Measurements from ENCODE around the gene KDM8. TPM values are rescaled to one million over a fixed set of nuclear protein-coding genes. Genes with fewer than 3 reads are reported as not detected.
A peak's percentile ranks its signal among the peaks of the same experiment; 100 is the strongest.

Gene KDM8
- total RNA-seq, 1 donor, result 6.2 TPM

DNA sequence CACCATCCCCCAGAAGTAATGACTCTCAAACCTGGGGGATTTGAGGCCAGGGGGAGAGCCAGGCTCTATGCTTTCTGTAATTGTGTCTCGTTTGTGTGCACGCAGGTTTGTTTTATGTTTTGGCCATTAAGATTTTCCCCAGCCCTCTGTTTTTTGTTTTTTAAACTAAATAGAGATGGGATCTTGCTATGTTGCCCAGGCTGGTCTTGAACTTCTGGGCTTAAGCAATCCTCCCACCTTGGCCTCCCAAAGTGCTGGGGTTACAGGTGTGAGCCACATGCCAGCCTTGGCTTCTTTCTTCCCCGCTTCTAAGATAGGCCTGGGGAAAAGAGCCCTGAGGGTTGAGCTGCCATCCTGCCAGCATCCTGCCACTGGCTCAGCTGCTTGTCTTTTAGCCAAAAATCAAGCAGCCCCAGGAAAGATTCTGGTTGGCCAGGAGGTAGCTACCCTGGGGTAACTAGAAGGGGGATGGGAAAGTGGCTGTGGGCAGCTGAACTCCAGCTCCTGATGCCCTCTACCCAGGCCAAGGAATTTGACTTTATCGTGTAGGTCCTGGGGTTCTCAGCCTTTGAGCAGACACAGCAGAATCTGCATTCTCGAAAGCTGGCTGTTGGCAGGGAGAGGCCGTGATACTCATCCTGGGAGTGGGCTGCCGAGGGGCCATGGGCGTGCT lies 18.4 kb downstream of the KDM8 start:
- no peak overlapping the region for H3K27ac ChIP-seq (ENCODE audit: low read depth, low read length)
- H3K36me3 ChIP-seq (ENCODE audit: insufficient read depth, low read length), result peaks cover 3% of the 10 kb centered on the region

GRCh38 chr16:27222249-27223225 lies 19.2 kb downstream of the KDM8 start:
- H3K4me1 ChIP-seq (ENCODE audit: insufficient read depth, low read length), result peaks cover 2% of the 10 kb centered on the region
- H3K4me3 ChIP-seq (ENCODE audit: insufficient read depth, low read length), result no peak overlapping the region
- H2AFZ ChIP-seq (ENCODE audit: low read length), result no peak overlapping the region
- no peaks in the 10 kb centered on the region for H3K79me2 ChIP-seq (ENCODE audit: insufficient read depth, low read length)
- no peaks in the 10 kb centered on the region for H4K20me1 ChIP-seq (ENCODE audit: insufficient read depth, low read length)
- DNase-seq (ENCODE audit: insufficient read length, low spot score, missing footprints), result peak; percentile 82
- no peak overlapping the region for H3K27ac ChIP-seq (ENCODE audit: low read depth, low read length)
- H3K9me3 ChIP-seq (ENCODE audit: low read depth, low read length), result no peaks in the 10 kb centered on the region
- H3K36me3 ChIP-seq (ENCODE audit: insufficient read depth, low read length), result peaks cover 6% of the 10 kb centered on the region
- no peak overlapping the region for H3K4me2 ChIP-seq (ENCODE audit: insufficient read depth, low read length)
- TF ChIP-seq, protein P1, sequence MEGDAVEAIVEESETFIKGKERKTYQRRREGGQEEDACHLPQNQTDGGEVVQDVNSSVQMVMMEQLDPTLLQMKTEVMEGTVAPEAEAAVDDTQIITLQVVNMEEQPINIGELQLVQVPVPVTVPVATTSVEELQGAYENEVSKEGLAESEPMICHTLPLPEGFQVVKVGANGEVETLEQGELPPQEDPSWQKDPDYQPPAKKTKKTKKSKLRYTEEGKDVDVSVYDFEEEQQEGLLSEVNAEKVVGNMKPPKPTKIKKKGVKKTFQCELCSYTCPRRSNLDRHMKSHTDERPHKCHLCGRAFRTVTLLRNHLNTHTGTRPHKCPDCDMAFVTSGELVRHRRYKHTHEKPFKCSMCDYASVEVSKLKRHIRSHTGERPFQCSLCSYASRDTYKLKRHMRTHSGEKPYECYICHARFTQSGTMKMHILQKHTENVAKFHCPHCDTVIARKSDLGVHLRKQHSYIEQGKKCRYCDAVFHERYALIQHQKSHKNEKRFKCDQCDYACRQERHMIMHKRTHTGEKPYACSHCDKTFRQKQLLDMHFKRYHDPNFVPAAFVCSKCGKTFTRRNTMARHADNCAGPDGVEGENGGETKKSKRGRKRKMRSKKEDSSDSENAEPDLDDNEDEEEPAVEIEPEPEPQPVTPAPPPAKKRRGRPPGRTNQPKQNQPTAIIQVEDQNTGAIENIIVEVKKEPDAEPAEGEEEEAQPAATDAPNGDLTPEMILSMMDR (IDR thresholded peaks at IDR 0.05; ENCODE audit: extremely low read depth, low read depth, low read length), result no peak
- H3K27me3 ChIP-seq (ENCODE audit: insufficient read depth, low read length), result no peaks in the 10 kb centered on the region

More for the DNA sequence above, 18.4 kb downstream of the KDM8 start:
- no peaks in the 10 kb centered on the region for H3K9me3 ChIP-seq (ENCODE audit: low read depth, low read length)
- no peaks in the 10 kb centered on the region for H3K27me3 ChIP-seq (ENCODE audit: insufficient read depth, low read length)
- H3K4me3 ChIP-seq (ENCODE audit: insufficient read depth, low read length), result no peak overlapping the region
- no peak overlapping the region for H3K4me2 ChIP-seq (ENCODE audit: insufficient read depth, low read length)
- H2AFZ ChIP-seq (ENCODE audit: low read length), result no peak overlapping the region
- peak; percentile 38 for DNase-seq (ENCODE audit: insufficient read length, low spot score, missing footprints)
- H3K4me1 ChIP-seq (ENCODE audit: insufficient read depth, low read length), result peaks cover 2% of the 10 kb centered on the region
- no peaks in the 10 kb centered on the region for H3K79me2 ChIP-seq (ENCODE audit: insufficient read depth, low read length)
- H4K20me1 ChIP-seq (ENCODE audit: insufficient read depth, low read length), result no peaks in the 10 kb centered on the region
- TF ChIP-seq, protein P1 (IDR thresholded peaks at IDR 0.05; ENCODE audit: extremely low read depth, low read depth, low read length), result no peak

DNA sequence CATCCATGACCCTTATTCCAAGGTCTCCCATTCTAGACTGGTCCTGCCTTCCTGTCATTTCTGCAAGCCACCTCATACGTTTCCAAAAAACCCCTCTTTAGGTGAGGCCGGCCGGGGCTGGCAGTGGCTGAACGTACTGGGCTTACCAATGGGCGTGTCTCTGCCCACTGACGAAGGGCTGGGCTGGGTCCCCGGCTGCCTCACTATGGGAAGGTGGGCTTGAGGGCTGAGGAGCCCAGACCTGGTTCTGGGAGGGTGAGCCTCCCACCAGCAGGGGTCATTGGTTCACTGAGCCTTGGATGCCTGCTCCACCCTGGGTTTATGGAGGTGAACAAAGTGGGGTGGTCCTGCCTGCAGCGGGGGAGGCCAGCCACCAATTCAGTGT lies 19.9 kb downstream of the KDM8 start:
- no peak for DNase-seq (ENCODE audit: insufficient read length, low spot score, missing footprints)
- TF ChIP-seq, protein P1 (IDR thresholded peaks at IDR 0.05; ENCODE audit: extremely low read depth, low read depth, low read length), result no peak
- Histone ChIP-seq H3K27ac (ENCODE audit: low read depth, low read length) (no peak overlapping the region), H3K27me3 (ENCODE audit: insufficient read depth, low read length) (no peaks in the 10 kb centered on the region), H3K4me1 (ENCODE audit: insufficient read depth, low read length) (peaks cover 2% of the 10 kb centered on the region), H3K4me2 (ENCODE audit: insufficient read depth, low read length) (no peak overlapping the region), H4K20me1 (ENCODE audit: insufficient read depth, low read length) (no peaks in the 10 kb centered on the region), H3K9me3 (ENCODE audit: low read depth, low read length) (no peaks in the 10 kb centered on the region), H3K36me3 (ENCODE audit: insufficient read depth, low read length) (peaks cover 6% of the 10 kb centered on the region), H3K4me3 (ENCODE audit: insufficient read depth, low read length) (no peak overlapping the region), H2AFZ (ENCODE audit: low read length) (no peak overlapping the region), H3K79me2 (ENCODE audit: insufficient read depth, low read length) (no peaks in the 10 kb centered on the region)

- H3K27ac ChIP-seq (ENCODE audit: low read depth, low read length), result no peak overlapping the region
- TF ChIP-seq, protein P1 (IDR thresholded peaks at IDR 0.05; ENCODE audit: extremely low read depth, low read depth, low read length), result no peak
- no peaks in the 10 kb centered on the region for H3K79me2 ChIP-seq (ENCODE audit: insufficient read depth, low read length)
- no peak overlapping the region for H2AFZ ChIP-seq (ENCODE audit: low read length)
- DNase-seq (ENCODE audit: insufficient read length, low spot score, missing footprints), result peak; percentile 27
- peaks cover 6% of the 10 kb centered on the region for H3K36me3 ChIP-seq (ENCODE audit: insufficient read depth, low read length)
- no peak overlapping the region for H3K4me3 ChIP-seq (ENCODE audit: insufficient read depth, low read length)
- no peaks in the 10 kb centered on the region for H3K9me3 ChIP-seq (ENCODE audit: low read depth, low read length)
- H3K27me3 ChIP-seq (ENCODE audit: insufficient read depth, low read length), result no peaks in the 10 kb centered on the region
- H4K20me1 ChIP-seq (ENCODE audit: insufficient read depth, low read length), result no peaks in the 10 kb centered on the region
- H3K4me1 ChIP-seq (ENCODE audit: insufficient read depth, low read length), result peaks cover 2% of the 10 kb centered on the region
- H3K4me2 ChIP-seq (ENCODE audit: insufficient read depth, low read length), result no peak overlapping the region
These were observed 20.4 kb downstream of the KDM8 start for GRCh38 chr16:27223701-27224100.
